HEK293 (cell line): ENCODE data around the gene SP6.

ENCODE experiments used
- CTCF ChIP-seq: fragments of 450-650 bp; formaldehyde crosslinking; IDR thresholded peaks from 2 replicates; pipeline ENCODE4 v1.5.1; 2016; ENCODE audit warnings: missing biosample characterization, missing genetic modification characterization
- ZBTB10 ChIP-seq: fragments of 450-650 bp; formaldehyde crosslinking; IDR thresholded peaks from 2 replicates; pipeline ENCODE4 v1.5.1; 2016; ENCODE audit warnings: missing biosample characterization, missing genetic modification characterization
- ZNF10 ChIP-seq: fragments of 450-650 bp; formaldehyde crosslinking; IDR thresholded peaks from 2 replicates; pipeline ENCODE4 v1.5.1; 2017; ENCODE audit warnings: missing biosample characterization, missing genetic modification characterization
- ZNF274 ChIP-seq, 2 experiments: fragments of 200-500 bp in 1 of 2; fragments of 450-650 bp in 1 of 2; sonication (Bioruptor generic) in 1 of 2; formaldehyde crosslinking in 1 of 2; IDR thresholded peaks; 2 replicates each; pipeline versions ENCODE4 v1.5.1 to v1.6.1; 2014 to 2016; ENCODE audit warnings: borderline replicate concordance in 1 of 2, inconsistent platforms in 1 of 2, low read length in 1 of 2, missing biosample characterization in 1 of 2, missing genetic modification characterization in 1 of 2
- ZNF416 ChIP-seq: fragments of 450-650 bp; formaldehyde crosslinking; IDR thresholded peaks from 2 replicates; pipeline ENCODE4 v1.5.1; 2016; ENCODE audit warnings: missing biosample characterization, missing genetic modification characterization
- ZNF623 ChIP-seq: fragments of 450-650 bp; formaldehyde crosslinking; IDR thresholded peaks from 2 replicates; pipeline ENCODE4 v1.5.1; 2016; ENCODE audit warnings: missing biosample characterization, missing genetic modification characterization
- TF ChIP-seq, protein P1 (sequence below): fragments of 450-650 bp; formaldehyde crosslinking; IDR thresholded peaks from 2 replicates; pipeline ENCODE4 v1.5.1; 2016; ENCODE audit warnings: missing biosample characterization, missing genetic modification characterization
- TF ChIP-seq, protein P2 (sequence below): fragments of 450-650 bp; formaldehyde crosslinking; IDR thresholded peaks from 2 replicates; pipeline ENCODE4 v1.5.1; 2016; ENCODE audit warnings: missing biosample characterization, missing genetic modification characterization

- TF ChIP-seq CTCF (tag by site-specific recombination) (peak; percentile 94), ZBTB10 (0 out of 2 replicates have a peak, but pooled peaks have one; percentile 18), ZNF10 (tag by site-specific recombination) (peak; percentile 33; the same call in 1 of the 2 replicates), ZNF274 (IDR thresholded peaks at IDR 0.05; ENCODE audit: low read length) (no peak), ZNF274 (tag by site-specific recombination; IDR thresholded peaks at IDR 0.05; ENCODE audit: borderline replicate concordance) (no peak), ZNF416 (tag by site-specific recombination) (no peak), ZNF623 (no peak)
- TF ChIP-seq, protein P1, sequence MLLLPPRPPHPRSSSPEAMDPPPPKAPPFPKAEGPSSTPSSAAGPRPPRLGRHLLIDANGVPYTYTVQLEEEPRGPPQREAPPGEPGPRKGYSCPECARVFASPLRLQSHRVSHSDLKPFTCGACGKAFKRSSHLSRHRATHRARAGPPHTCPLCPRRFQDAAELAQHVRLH: no peak
- TF ChIP-seq, protein P2, sequence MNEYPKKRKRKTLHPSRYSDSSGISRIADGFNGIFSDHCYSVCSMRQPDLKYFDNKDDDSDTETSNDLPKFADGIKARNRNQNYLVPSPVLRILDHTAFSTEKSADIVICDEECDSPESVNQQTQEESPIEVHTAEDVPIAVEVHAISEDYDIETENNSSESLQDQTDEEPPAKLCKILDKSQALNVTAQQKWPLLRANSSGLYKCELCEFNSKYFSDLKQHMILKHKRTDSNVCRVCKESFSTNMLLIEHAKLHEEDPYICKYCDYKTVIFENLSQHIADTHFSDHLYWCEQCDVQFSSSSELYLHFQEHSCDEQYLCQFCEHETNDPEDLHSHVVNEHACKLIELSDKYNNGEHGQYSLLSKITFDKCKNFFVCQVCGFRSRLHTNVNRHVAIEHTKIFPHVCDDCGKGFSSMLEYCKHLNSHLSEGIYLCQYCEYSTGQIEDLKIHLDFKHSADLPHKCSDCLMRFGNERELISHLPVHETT (tag by site-specific recombination): no peak
Observed at GRCh38 chr17:47889734-47890529, 39.0 kb upstream of the SP6 start.
